ENCODE data around the gene LTBP4.

The LTBP4 gene

DNA sequence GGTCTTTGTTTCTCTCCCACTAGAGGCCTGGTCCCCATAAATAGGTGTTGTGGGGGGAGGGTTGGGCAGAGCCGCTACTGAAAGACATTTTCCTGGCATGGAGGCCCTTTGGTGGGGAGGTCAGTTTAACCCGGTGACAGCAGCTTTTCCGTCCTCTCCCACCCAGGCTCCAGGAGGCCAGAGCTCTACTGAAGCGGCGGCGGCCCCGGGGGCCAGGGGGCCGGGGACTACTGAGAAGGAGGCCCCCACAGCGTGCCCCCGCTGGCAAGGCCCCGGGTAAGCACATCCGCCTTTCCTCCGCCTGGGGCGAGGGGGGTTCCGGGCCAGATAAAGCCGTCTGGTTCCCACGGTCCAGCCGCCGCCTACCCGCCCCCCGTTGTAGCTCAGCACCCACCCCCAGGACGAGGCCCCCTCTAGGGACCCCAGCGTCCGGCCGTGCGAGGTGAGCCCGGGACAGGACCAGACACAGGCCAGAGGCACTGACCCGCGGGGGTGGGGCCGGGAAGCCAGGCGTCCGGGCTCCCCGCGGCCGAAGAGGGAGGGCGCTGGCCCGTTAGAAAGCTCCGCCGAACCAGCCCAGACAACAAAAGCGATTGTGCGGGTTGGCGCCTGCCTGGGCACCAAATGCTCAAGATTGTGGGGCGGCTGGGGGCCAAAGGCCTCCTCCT lies 1.1 kb upstream of the LTBP4 start:
- Histone ChIP-seq H3K27ac (replicated peaks) (no peak overlapping the region), H3K27me3 (ENCODE audit: insufficient read depth, poor library complexity, severe bottlenecking) (peaks cover 54% of the 10 kb centered on the region), H3K4me3 (replicated peaks; ENCODE audit: insufficient read depth, low read length) (no peak overlapping the region)
- TF ChIP-seq CTCF (IDR thresholded peaks at IDR 0.05; ENCODE audit: insufficient read depth, low read length) (no peak), POLR2AphosphoS5 (IDR thresholded peaks at IDR 0.05; ENCODE audit: low read depth) (no peak), GABPA (IDR thresholded peaks at IDR 0.05; ENCODE audit: low read depth) (no peak), SPI1 (IDR thresholded peaks at IDR 0.05; ENCODE audit: borderline replicate concordance, low read depth) (no peak)
- TF ChIP-seq, protein P1, sequence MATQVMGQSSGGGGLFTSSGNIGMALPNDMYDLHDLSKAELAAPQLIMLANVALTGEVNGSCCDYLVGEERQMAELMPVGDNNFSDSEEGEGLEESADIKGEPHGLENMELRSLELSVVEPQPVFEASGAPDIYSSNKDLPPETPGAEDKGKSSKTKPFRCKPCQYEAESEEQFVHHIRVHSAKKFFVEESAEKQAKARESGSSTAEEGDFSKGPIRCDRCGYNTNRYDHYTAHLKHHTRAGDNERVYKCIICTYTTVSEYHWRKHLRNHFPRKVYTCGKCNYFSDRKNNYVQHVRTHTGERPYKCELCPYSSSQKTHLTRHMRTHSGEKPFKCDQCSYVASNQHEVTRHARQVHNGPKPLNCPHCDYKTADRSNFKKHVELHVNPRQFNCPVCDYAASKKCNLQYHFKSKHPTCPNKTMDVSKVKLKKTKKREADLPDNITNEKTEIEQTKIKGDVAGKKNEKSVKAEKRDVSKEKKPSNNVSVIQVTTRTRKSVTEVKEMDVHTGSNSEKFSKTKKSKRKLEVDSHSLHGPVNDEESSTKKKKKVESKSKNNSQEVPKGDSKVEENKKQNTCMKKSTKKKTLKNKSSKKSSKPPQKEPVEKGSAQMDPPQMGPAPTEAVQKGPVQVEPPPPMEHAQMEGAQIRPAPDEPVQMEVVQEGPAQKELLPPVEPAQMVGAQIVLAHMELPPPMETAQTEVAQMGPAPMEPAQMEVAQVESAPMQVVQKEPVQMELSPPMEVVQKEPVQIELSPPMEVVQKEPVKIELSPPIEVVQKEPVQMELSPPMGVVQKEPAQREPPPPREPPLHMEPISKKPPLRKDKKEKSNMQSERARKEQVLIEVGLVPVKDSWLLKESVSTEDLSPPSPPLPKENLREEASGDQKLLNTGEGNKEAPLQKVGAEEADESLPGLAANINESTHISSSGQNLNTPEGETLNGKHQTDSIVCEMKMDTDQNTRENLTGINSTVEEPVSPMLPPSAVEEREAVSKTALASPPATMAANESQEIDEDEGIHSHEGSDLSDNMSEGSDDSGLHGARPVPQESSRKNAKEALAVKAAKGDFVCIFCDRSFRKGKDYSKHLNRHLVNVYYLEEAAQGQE (IDR thresholded peaks at IDR 0.05; ENCODE audit: insufficient replicate concordance, low read depth), result no peak
- no peak for DNase-seq (ENCODE audit: low read depth in 1 of 2, low spot score in 1 of 2)

GRCh38 chr19:40600570-40601133 lies 517 bp upstream of the LTBP4 start:
- DNase-seq (ENCODE audit: low read depth in 1 of 2, low spot score in 1 of 2), result no peak
- Histone ChIP-seq H3K27me3 (ENCODE audit: insufficient read depth, poor library complexity, severe bottlenecking) (peaks cover 54% of the 10 kb centered on the region), H3K27ac (replicated peaks) (no peak overlapping the region), H3K4me3 (replicated peaks; ENCODE audit: insufficient read depth, low read length) (no peak overlapping the region)
- TF ChIP-seq SPI1 (IDR thresholded peaks at IDR 0.05; ENCODE audit: borderline replicate concordance, low read depth) (no peak), GABPA (IDR thresholded peaks at IDR 0.05; ENCODE audit: low read depth) (no peak), POLR2AphosphoS5 (IDR thresholded peaks at IDR 0.05; ENCODE audit: low read depth) (no peak), CTCF (IDR thresholded peaks at IDR 0.05; ENCODE audit: insufficient read depth, low read length) (no peak)
- TF ChIP-seq, protein P1 (IDR thresholded peaks at IDR 0.05; ENCODE audit: insufficient replicate concordance, low read depth), result no peak

DNA sequence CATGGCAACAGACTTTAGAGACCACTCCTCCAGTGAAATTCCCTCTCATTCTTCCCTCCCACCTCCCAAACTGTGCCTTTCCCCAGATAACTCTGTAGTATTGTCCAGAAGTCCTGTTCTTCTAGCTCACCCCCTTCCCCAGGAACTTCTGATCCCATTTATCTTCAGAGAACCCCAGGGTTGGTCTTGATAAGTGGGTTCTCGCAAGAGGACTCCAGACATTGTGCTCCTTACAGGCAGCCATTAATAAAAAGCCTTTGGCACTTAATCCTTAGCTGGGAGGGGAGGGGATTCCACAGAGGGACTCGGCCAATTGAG lies 1.9 kb downstream of the LTBP4 start:
- TF ChIP-seq SPI1 (IDR thresholded peaks at IDR 0.05; ENCODE audit: borderline replicate concordance, low read depth) (no peak), CTCF (IDR thresholded peaks at IDR 0.05; ENCODE audit: insufficient read depth, low read length) (no peak), POLR2AphosphoS5 (IDR thresholded peaks at IDR 0.05; ENCODE audit: low read depth) (no peak), GABPA (IDR thresholded peaks at IDR 0.05; ENCODE audit: low read depth) (no peak)
- TF ChIP-seq, protein P1 (IDR thresholded peaks at IDR 0.05; ENCODE audit: insufficient replicate concordance, low read depth), result no peak
- H3K27me3 ChIP-seq (ENCODE audit: insufficient read depth, poor library complexity, severe bottlenecking), result peaks cover 54% of the 10 kb centered on the region
- no peak for DNase-seq (ENCODE audit: low read depth in 1 of 2, low spot score in 1 of 2)
- no peak overlapping the region for H3K27ac ChIP-seq (replicated peaks)
- H3K4me3 ChIP-seq (replicated peaks; ENCODE audit: insufficient read depth, low read length), result no peak overlapping the region

All from HL-60 (cell line).